HEK293 (cell line): ENCODE results near the gene TMCC1.

ENCODE experiments used
- BCL11A ChIP-seq: fragments of 450-650 bp; formaldehyde crosslinking; IDR thresholded peaks from 2 replicates; pipeline ENCODE4 v1.5.1; 2016; ENCODE audit warnings: low read depth, missing biosample characterization, missing genetic modification characterization
- FEZF1 ChIP-seq: fragments of 450-650 bp; formaldehyde crosslinking; IDR thresholded peaks from 2 replicates; pipeline ENCODE4 v1.5.1; 2016; ENCODE audit warnings: missing biosample characterization, missing genetic modification characterization
- KLF7 ChIP-seq: fragments of 450-650 bp; formaldehyde crosslinking; IDR thresholded peaks from 2 replicates; pipeline ENCODE4 v1.5.1; 2016; ENCODE audit warnings: missing biosample characterization, missing genetic modification characterization, borderline replicate concordance
- MZF1 ChIP-seq: fragments of 450-650 bp; formaldehyde crosslinking; IDR thresholded peaks from 2 replicates; pipeline ENCODE4 v1.5.1; 2017; ENCODE audit warnings: missing biosample characterization, missing genetic modification characterization, borderline replicate concordance
- OSR2 ChIP-seq: fragments of 450-650 bp; formaldehyde crosslinking; IDR thresholded peaks from 2 replicates; pipeline ENCODE4 v1.5.1; 2016; ENCODE audit warnings: missing biosample characterization, missing genetic modification characterization
- SP2 ChIP-seq: fragments of 450-650 bp; formaldehyde crosslinking; IDR thresholded peaks from 2 replicates; pipeline ENCODE4 v1.5.1; 2016; ENCODE audit warnings: missing biosample characterization, missing genetic modification characterization
- YY2 ChIP-seq: fragments of 450-650 bp; formaldehyde crosslinking; IDR thresholded peaks from 2 replicates; pipeline ENCODE4 v1.5.1; 2016; ENCODE audit warnings: missing biosample characterization, missing genetic modification characterization
- ZFP69B ChIP-seq: fragments of 450-650 bp; formaldehyde crosslinking; IDR thresholded peaks from 2 replicates; pipeline ENCODE4 v1.5.1; 2016; ENCODE audit warnings: missing biosample characterization, missing genetic modification characterization
- ZNF112 ChIP-seq: fragments of 450-650 bp; formaldehyde crosslinking; IDR thresholded peaks from 2 replicates; pipeline ENCODE4 v1.5.0; 2017; ENCODE audit warnings: missing biosample characterization, missing genetic modification characterization
- ZNF133 ChIP-seq: fragments of 450-650 bp; formaldehyde crosslinking; IDR thresholded peaks from 2 replicates; pipeline ENCODE4 v1.5.1; 2016; ENCODE audit warnings: missing biosample characterization, missing genetic modification characterization
- ZNF174 ChIP-seq: fragments of 450-650 bp; formaldehyde crosslinking; IDR thresholded peaks from 2 replicates; pipeline ENCODE4 v1.5.0; 2017; ENCODE audit warnings: missing biosample characterization, mild to moderate bottlenecking, missing genetic modification characterization
- ZNF324 ChIP-seq: fragments of 450-650 bp; formaldehyde crosslinking; IDR thresholded peaks from 2 replicates; pipeline ENCODE4 v1.5.1; 2016; ENCODE audit warnings: missing biosample characterization, missing genetic modification characterization
- ZNF335 ChIP-seq: fragments of 450-650 bp; formaldehyde crosslinking; conservative IDR thresholded peaks from 2 replicates; pipeline ENCODE4 v1.5.1; 2016; ENCODE audit warnings: missing biosample characterization, missing genetic modification characterization
- ZNF366 ChIP-seq: fragments of 450-650 bp; formaldehyde crosslinking; conservative IDR thresholded peaks from 2 replicates; pipeline ENCODE4 v1.5.1; 2016; ENCODE audit warnings: missing biosample characterization, missing genetic modification characterization
- ZNF404 ChIP-seq: fragments of 450-650 bp; formaldehyde crosslinking; IDR thresholded peaks from 2 replicates; pipeline ENCODE4 v1.5.1; 2017; ENCODE audit warnings: missing biosample characterization, missing genetic modification characterization
- ZNF416 ChIP-seq: fragments of 450-650 bp; formaldehyde crosslinking; IDR thresholded peaks from 2 replicates; pipeline ENCODE4 v1.5.1; 2016; ENCODE audit warnings: missing biosample characterization, missing genetic modification characterization
- ZNF530 ChIP-seq: fragments of 450-650 bp; formaldehyde crosslinking; IDR thresholded peaks from 2 replicates; pipeline ENCODE4 v1.5.1; 2016; ENCODE audit warnings: low read depth, missing biosample characterization, missing genetic modification characterization
- ZNF629 ChIP-seq: fragments of 450-650 bp; formaldehyde crosslinking; IDR thresholded peaks from 2 replicates; pipeline ENCODE4 v1.5.1; 2017; ENCODE audit warnings: missing biosample characterization, missing genetic modification characterization
- ZNF658 ChIP-seq: fragments of 450-650 bp; formaldehyde crosslinking; IDR thresholded peaks from 2 replicates; pipeline ENCODE4; 2016; ENCODE audit warnings: missing biosample characterization, missing genetic modification characterization
- ZNF843 ChIP-seq: fragments of 450-650 bp; formaldehyde crosslinking; IDR thresholded peaks from 2 replicates; pipeline ENCODE4 v1.5.1; 2016; ENCODE audit warnings: missing biosample characterization, missing genetic modification characterization
- ZSCAN30 ChIP-seq: fragments of 450-650 bp; IDR thresholded peaks from 2 replicates; pipeline ENCODE4 v1.5.1; 2018; ENCODE audit warnings: missing biosample characterization, mild to moderate bottlenecking, missing genetic modification characterization, moderate library complexity
- TF ChIP-seq, protein P1 (sequence below): fragments of 450-650 bp; formaldehyde crosslinking; conservative IDR thresholded peaks from 2 replicates; pipeline ENCODE4 v1.5.1; 2016; ENCODE audit warnings: low read depth, missing biosample characterization, missing genetic modification characterization
- TF ChIP-seq, protein P2 (sequence below): fragments of 450-650 bp; formaldehyde crosslinking; IDR thresholded peaks from 2 replicates; pipeline ENCODE4 v1.5.1; 2016; ENCODE audit warnings: missing biosample characterization, missing genetic modification characterization
- TF ChIP-seq, protein P3 (sequence below): fragments of 450-650 bp; formaldehyde crosslinking; IDR thresholded peaks from 2 replicates; pipeline ENCODE4 v1.5.1; 2016; ENCODE audit warnings: missing biosample characterization, missing genetic modification characterization
- TF ChIP-seq, protein P4 (sequence below): fragments of 450-650 bp; formaldehyde crosslinking; IDR thresholded peaks from 2 replicates; pipeline ENCODE4 v1.5.1; 2016; ENCODE audit warnings: missing biosample characterization, missing genetic modification characterization
- TF ChIP-seq, protein P5 (sequence below): fragments of 450-650 bp; formaldehyde crosslinking; IDR thresholded peaks from 2 replicates; pipeline ENCODE4 v1.5.1; 2017; ENCODE audit warnings: missing biosample characterization, missing genetic modification characterization
- TF ChIP-seq, protein P6 (sequence below): fragments of 450-650 bp; formaldehyde crosslinking; IDR thresholded peaks from 2 replicates; pipeline ENCODE4 v1.5.1; 2016; ENCODE audit warnings: missing biosample characterization, missing genetic modification characterization

Gene TMCC1

DNA sequence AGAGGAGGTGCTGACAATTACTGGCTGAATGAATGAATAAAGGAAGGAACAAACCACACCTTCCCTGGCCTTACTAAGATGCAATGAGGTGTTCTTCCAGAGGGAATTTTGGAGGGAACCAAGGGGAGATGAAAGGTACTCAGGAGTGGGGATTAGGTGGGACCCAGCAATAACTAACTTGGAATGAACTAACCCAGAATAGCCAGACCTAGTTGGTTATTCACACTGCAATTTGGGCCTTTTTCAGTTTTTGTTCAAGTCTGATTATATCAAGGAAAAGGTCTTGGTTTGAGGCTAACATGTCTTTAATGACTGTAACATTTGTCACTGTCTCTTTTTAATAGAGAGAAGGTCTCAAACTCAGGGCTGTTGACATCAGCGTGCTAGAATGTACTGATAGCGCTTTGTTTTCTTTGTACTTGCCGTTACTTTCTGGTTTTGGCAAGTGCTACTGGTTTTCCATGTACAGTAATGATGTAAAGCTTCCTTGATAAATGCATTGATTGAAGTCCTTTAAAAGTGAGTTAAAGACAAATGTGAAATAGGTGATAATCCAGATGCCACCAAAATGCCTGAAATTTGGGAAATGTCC lies 283.8 kb downstream of the TMCC1 start (continued):
- TF ChIP-seq, protein P1, sequence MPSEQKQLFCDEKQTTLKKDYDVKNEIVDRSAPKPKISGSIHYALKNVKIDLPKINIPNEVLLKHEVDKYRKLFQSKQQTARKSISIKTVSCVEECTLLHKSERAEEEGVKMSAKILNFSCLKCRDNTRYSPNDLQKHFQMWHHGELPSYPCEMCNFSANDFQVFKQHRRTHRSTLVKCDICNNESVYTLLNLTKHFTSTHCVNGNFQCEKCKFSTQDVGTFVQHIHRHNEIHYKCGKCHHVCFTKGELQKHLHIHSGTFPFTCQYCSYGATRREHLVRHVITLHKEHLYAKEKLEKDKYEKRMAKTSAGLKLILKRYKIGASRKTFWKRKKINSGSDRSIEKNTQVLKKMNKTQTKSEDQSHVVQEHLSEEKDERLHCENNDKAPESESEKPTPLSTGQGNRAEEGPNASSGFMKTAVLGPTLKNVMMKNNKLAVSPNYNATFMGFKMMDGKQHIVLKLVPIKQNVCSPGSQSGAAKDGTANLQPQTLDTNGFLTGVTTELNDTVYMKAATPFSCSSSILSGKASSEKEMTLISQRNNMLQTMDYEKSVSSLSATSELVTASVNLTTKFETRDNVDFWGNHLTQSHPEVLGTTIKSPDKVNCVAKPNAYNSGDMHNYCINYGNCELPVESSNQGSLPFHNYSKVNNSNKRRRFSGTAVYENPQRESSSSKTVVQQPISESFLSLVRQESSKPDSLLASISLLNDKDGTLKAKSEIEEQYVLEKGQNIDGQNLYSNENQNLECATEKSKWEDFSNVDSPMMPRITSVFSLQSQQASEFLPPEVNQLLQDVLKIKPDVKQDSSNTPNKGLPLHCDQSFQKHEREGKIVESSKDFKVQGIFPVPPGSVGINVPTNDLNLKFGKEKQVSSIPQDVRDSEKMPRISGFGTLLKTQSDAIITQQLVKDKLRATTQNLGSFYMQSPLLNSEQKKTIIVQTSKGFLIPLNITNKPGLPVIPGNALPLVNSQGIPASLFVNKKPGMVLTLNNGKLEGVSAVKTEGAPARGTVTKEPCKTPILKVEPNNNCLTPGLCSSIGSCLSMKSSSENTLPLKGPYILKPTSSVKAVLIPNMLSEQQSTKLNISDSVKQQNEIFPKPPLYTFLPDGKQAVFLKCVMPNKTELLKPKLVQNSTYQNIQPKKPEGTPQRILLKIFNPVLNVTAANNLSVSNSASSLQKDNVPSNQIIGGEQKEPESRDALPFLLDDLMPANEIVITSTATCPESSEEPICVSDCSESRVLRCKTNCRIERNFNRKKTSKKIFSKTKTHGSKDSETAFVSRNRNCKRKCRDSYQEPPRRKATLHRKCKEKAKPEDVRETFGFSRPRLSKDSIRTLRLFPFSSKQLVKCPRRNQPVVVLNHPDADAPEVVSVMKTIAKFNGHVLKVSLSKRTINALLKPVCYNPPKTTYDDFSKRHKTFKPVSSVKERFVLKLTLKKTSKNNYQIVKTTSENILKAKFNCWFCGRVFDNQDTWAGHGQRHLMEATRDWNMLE (tag by site-specific recombination): no peak
- TF ChIP-seq, protein P2, sequence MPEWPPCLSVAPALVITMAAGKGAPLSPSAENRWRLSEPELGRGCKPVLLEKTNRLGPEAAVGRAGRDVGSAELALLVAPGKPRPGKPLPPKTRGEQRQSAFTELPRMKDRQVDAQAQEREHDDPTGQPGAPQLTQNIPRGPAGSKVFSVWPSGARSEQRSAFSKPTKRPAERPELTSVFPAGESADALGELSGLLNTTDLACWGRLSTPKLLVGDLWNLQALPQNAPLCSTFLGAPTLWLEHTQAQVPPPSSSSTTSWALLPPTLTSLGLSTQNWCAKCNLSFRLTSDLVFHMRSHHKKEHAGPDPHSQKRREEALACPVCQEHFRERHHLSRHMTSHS (tag by site-specific recombination): no peak
- 0 out of 2 replicates have a peak, but pooled peaks have one; percentile 45 for TF ChIP-seq ZNF366 (tag by site-specific recombination)
- 0 out of 2 replicates have a peak, but pooled peaks have one; percentile 52 for TF ChIP-seq ZFP69B (tag by site-specific recombination)
- TF ChIP-seq, protein P3, sequence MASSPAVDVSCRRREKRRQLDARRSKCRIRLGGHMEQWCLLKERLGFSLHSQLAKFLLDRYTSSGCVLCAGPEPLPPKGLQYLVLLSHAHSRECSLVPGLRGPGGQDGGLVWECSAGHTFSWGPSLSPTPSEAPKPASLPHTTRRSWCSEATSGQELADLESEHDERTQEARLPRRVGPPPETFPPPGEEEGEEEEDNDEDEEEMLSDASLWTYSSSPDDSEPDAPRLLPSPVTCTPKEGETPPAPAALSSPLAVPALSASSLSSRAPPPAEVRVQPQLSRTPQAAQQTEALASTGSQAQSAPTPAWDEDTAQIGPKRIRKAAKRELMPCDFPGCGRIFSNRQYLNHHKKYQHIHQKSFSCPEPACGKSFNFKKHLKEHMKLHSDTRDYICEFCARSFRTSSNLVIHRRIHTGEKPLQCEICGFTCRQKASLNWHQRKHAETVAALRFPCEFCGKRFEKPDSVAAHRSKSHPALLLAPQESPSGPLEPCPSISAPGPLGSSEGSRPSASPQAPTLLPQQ: peak; percentile 83
- no peak for TF ChIP-seq ZNF112 (tag by site-specific recombination)
- TF ChIP-seq, protein P4, sequence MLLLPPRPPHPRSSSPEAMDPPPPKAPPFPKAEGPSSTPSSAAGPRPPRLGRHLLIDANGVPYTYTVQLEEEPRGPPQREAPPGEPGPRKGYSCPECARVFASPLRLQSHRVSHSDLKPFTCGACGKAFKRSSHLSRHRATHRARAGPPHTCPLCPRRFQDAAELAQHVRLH: no peak
- no peak for TF ChIP-seq KLF7 (tag by site-specific recombination)
- TF ChIP-seq, protein P5, sequence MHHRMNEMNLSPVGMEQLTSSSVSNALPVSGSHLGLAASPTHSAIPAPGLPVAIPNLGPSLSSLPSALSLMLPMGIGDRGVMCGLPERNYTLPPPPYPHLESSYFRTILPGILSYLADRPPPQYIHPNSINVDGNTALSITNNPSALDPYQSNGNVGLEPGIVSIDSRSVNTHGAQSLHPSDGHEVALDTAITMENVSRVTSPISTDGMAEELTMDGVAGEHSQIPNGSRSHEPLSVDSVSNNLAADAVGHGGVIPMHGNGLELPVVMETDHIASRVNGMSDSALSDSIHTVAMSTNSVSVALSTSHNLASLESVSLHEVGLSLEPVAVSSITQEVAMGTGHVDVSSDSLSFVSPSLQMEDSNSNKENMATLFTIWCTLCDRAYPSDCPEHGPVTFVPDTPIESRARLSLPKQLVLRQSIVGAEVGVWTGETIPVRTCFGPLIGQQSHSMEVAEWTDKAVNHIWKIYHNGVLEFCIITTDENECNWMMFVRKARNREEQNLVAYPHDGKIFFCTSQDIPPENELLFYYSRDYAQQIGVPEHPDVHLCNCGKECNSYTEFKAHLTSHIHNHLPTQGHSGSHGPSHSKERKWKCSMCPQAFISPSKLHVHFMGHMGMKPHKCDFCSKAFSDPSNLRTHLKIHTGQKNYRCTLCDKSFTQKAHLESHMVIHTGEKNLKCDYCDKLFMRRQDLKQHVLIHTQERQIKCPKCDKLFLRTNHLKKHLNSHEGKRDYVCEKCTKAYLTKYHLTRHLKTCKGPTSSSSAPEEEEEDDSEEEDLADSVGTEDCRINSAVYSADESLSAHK (tag by site-specific recombination): no peak
- TF ChIP-seq ZNF629: peak; percentile 63
- TF ChIP-seq ZNF416 (tag by site-specific recombination): no peak
- TF ChIP-seq ZNF404 (tag by site-specific recombination): no peak
- TF ChIP-seq FEZF1 (tag by site-specific recombination): no peak
- no peak for TF ChIP-seq ZNF658
- no peak for TF ChIP-seq ZNF843
- no peak for TF ChIP-seq MZF1
- no peak for TF ChIP-seq ZSCAN30 (tag by site-specific recombination)
- TF ChIP-seq, protein P6, sequence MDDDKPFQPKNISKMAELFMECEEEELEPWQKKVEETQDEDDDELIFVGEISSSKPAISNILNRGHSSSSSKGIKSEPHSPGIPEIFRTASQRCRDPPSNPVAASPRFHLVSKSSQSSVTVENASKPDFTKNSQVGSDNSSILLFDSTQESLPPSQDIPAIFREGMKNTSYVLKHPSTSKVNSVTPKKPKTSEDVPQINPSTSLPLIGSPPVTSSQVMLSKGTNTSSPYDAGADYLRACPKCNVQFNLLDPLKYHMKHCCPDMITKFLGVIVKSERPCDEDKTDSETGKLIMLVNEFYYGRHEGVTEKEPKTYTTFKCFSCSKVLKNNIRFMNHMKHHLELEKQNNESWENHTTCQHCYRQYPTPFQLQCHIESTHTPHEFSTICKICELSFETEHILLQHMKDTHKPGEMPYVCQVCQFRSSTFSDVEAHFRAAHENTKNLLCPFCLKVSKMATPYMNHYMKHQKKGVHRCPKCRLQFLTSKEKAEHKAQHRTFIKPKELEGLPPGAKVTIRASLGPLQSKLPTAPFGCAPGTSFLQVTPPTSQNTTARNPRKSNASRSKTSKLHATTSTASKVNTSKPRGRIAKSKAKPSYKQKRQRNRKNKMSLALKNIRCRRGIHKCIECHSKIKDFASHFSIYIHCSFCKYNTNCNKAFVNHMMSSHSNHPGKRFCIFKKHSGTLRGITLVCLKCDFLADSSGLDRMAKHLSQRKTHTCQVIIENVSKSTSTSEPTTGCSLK: no peak
- no peak for TF ChIP-seq ZNF530
- peak; percentile 81 for TF ChIP-seq OSR2 (tag by site-specific recombination)
- no peak for TF ChIP-seq ZNF174 (tag by site-specific recombination)
- no peak for TF ChIP-seq BCL11A (tag by site-specific recombination)
- no peak for TF ChIP-seq SP2 (tag by site-specific recombination)
- no peak for TF ChIP-seq ZNF324 (tag by site-specific recombination)
- TF ChIP-seq ZNF335 (tag by site-specific recombination): no peak
- no peak for TF ChIP-seq ZNF133
- no peak for TF ChIP-seq YY2 (tag by site-specific recombination)
